PC-9 (cell line): ENCODE results near the gene MTMR4.
"Not testable (repeated sequence)": the region's sequence is repeated elsewhere in the genome, so short reads cannot be mapped to it uniquely, and the experiment has no call there.

Experiments used
- CTCF ChIP-seq: fragments of 200-600 bp; sonication (generic); conservative IDR thresholded peaks from 2 replicates; pipeline ENCODE4 v1.6.1; 2017; ENCODE audit warnings: mixed run types, antibody characterized with exemption, mild to moderate bottlenecking, moderate library complexity
- EZH2 ChIP-seq: fragments of 200-600 bp; sonication (generic); IDR thresholded peaks from 2 replicates; pipeline ENCODE4 v1.8.0; 2017; ENCODE audit warnings: antibody characterized with exemption, low read depth

GRCh38 chr17:58503134-58503533 lies 11.3 kb downstream of the MTMR4 start:
- not testable (repeated sequence) for TF ChIP-seq CTCF, EZH2
